Neuron (in vitro differentiated cells): Measurements from ENCODE around the gene PITPNC1.
"Not testable (repeated sequence)": the region's sequence is repeated elsewhere in the genome, so short reads cannot be mapped to it uniquely, and the experiment has no call there.

ENCODE experiments used
- H2AFZ ChIP-seq: one replicate; pipeline ENCODE4 v1.6.1; 2013; ENCODE audit warnings: low read depth, mild to moderate bottlenecking, inconsistent platforms, low read length, moderate library complexity
- H3K27me3 ChIP-seq: one replicate; pipeline ENCODE4 v1.6.1; 2013; ENCODE audit warnings: low read length; ENCODE audit not compliant: insufficient read depth
- H3K36me3 ChIP-seq: one replicate; pipeline ENCODE4 v1.6.1; 2013; ENCODE audit warnings: low read length; ENCODE audit not compliant: insufficient read depth
- H3K4me1 ChIP-seq: one replicate; pipeline ENCODE4 v1.6.1; 2013; ENCODE audit warnings: low read length; ENCODE audit not compliant: insufficient read depth
- H3K4me3 ChIP-seq: 2 replicates; pipeline ENCODE4 v1.5.1; 2013; ENCODE audit warnings: mild to moderate bottlenecking, low read length, moderate library complexity
- H3K9me3 ChIP-seq: one replicate; pipeline ENCODE4 v1.6.1; 2013; ENCODE audit warnings: low read length

PITPNC1 gene

GRCh38 chr17:67500677-67501300 is 123.7 kb downstream of the PITPNC1 start:
- no peaks in the 10 kb centered on the region for H3K9me3 ChIP-seq
- no peak overlapping the region for H3K4me3 ChIP-seq
- no peak overlapping the region for H2AFZ ChIP-seq
- no peaks in the 10 kb centered on the region for H3K36me3 ChIP-seq
- H3K27me3 ChIP-seq = no peaks in the 10 kb centered on the region
- H3K4me1 ChIP-seq = no peaks in the 10 kb centered on the region

GRCh38 chr17:67502151-67502550 is 125.1 kb downstream of the PITPNC1 start:
- Histone ChIP-seq H3K4me1 (no peaks in the 10 kb centered on the region), H3K36me3 (no peaks in the 10 kb centered on the region), H3K9me3 (no peaks in the 10 kb centered on the region), H2AFZ (no peak overlapping the region), H3K27me3 (no peaks in the 10 kb centered on the region), H3K4me3 (no peak overlapping the region)

GRCh38 chr17:67503184-67503583 is 126.1 kb downstream of the PITPNC1 start:
- Histone ChIP-seq H3K27me3 (no peaks in the 10 kb centered on the region), H3K36me3 (no peaks in the 10 kb centered on the region), H3K4me1 (no peaks in the 10 kb centered on the region), H3K9me3 (no peaks in the 10 kb centered on the region), H2AFZ (no peak overlapping the region), H3K4me3 (no peak overlapping the region)

- no peak overlapping the region for H3K4me3 ChIP-seq
- H3K4me1 ChIP-seq = no peaks in the 10 kb centered on the region
- no peak overlapping the region for H2AFZ ChIP-seq
- no peaks in the 10 kb centered on the region for H3K36me3 ChIP-seq
- H3K9me3 ChIP-seq = no peaks in the 10 kb centered on the region
- H3K27me3 ChIP-seq = no peaks in the 10 kb centered on the region
Observed at GRCh38 chr17:67503739-67504138, 126.7 kb downstream of the PITPNC1 start.

GRCh38 chr17:67504182-67504581 is 127.1 kb downstream of the PITPNC1 start:
- Histone ChIP-seq H3K9me3 (no peaks in the 10 kb centered on the region), H3K27me3 (no peaks in the 10 kb centered on the region), H3K36me3 (no peaks in the 10 kb centered on the region), H3K4me3 (no peak overlapping the region), H3K4me1 (no peaks in the 10 kb centered on the region), H2AFZ (no peak overlapping the region)

GRCh38 chr17:67506966-67507365 is 129.9 kb downstream of the PITPNC1 start:
- Histone ChIP-seq H3K27me3 (no peaks in the 10 kb centered on the region), H3K4me3 (no peak overlapping the region), H3K4me1 (no peaks in the 10 kb centered on the region), H2AFZ (no peak overlapping the region), H3K36me3 (no peaks in the 10 kb centered on the region), H3K9me3 (no peaks in the 10 kb centered on the region)

GRCh38 chr17:67509390-67510287 is 132.6 kb downstream of the PITPNC1 start:
- no peak overlapping the region for H2AFZ ChIP-seq
- H3K27me3 ChIP-seq = no peaks in the 10 kb centered on the region
- H3K36me3 ChIP-seq = no peaks in the 10 kb centered on the region
- H3K4me3 ChIP-seq = no peak overlapping the region
- no peaks in the 10 kb centered on the region for H3K9me3 ChIP-seq
- H3K4me1 ChIP-seq = peaks cover under 1% of the 10 kb centered on the region

GRCh38 chr17:67511012-67511411 is 133.9 kb downstream of the PITPNC1 start:
- no peak overlapping the region for H2AFZ ChIP-seq
- no peaks in the 10 kb centered on the region for H3K36me3 ChIP-seq
- H3K27me3 ChIP-seq = no peaks in the 10 kb centered on the region
- no peak overlapping the region for H3K4me3 ChIP-seq
- peaks cover 14% of the 10 kb centered on the region for H3K4me1 ChIP-seq
- no peaks in the 10 kb centered on the region for H3K9me3 ChIP-seq

- Histone ChIP-seq H3K27me3 (no peaks in the 10 kb centered on the region), H3K36me3 (no peaks in the 10 kb centered on the region), H3K9me3 (no peaks in the 10 kb centered on the region), H2AFZ (no peak overlapping the region), H3K4me3 (no peak overlapping the region), H3K4me1 (peaks cover 19% of the 10 kb centered on the region)
Observed at GRCh38 chr17:67511804-67512203, 134.7 kb downstream of the PITPNC1 start.

GRCh38 chr17:67514998-67515397 is 137.9 kb downstream of the PITPNC1 start:
- peaks cover 19% of the 10 kb centered on the region for H3K4me1 ChIP-seq
- no peaks in the 10 kb centered on the region for H3K27me3 ChIP-seq
- H2AFZ ChIP-seq = peak overlapping the region; percentile 0
- H3K36me3 ChIP-seq = no peaks in the 10 kb centered on the region
- H3K9me3 ChIP-seq = peaks cover 2% of the 10 kb centered on the region
- no peak overlapping the region for H3K4me3 ChIP-seq

- no peaks in the 10 kb centered on the region for H3K27me3 ChIP-seq
- H3K4me1 ChIP-seq = peaks cover 19% of the 10 kb centered on the region
- peak overlapping the region; percentile 0 for H2AFZ ChIP-seq
- H3K4me3 ChIP-seq = no peak overlapping the region
- peaks cover 2% of the 10 kb centered on the region for H3K9me3 ChIP-seq
- no peaks in the 10 kb centered on the region for H3K36me3 ChIP-seq
Observed at GRCh38 chr17:67515490-67516083, 138.5 kb downstream of the PITPNC1 start.

GRCh38 chr17:67516571-67516970 is 139.5 kb downstream of the PITPNC1 start:
- not testable (repeated sequence) for H3K36me3 ChIP-seq, H3K27me3 ChIP-seq, H3K9me3 ChIP-seq, H3K4me3 ChIP-seq, H2AFZ ChIP-seq
- peaks cover 19% of the 10 kb centered on the region for H3K4me1 ChIP-seq

- H3K27me3 ChIP-seq = no peaks in the 10 kb centered on the region
- H3K9me3 ChIP-seq = peaks cover 2% of the 10 kb centered on the region
- no peak overlapping the region for H3K4me3 ChIP-seq
- H2AFZ ChIP-seq = no peak overlapping the region
- H3K4me1 ChIP-seq = peaks cover 19% of the 10 kb centered on the region
- H3K36me3 ChIP-seq = no peaks in the 10 kb centered on the region
Observed at GRCh38 chr17:67517325-67517724, 140.2 kb downstream of the PITPNC1 start.
